GM21360 (cell line): ENCODE measurements around the gene GAGE10.
"Not testable (repeated sequence)": the region's sequence is repeated elsewhere in the genome, so short reads cannot be mapped to it uniquely, and the experiment has no call there.

Experiments
- ATAC-seq: cut with Tn5 transposase; IDR thresholded peaks from one replicate; pipeline ENCODE4 v1.9.1; 2021; ENCODE audit warnings: mild to moderate bottlenecking, moderate library complexity; ENCODE audit not compliant: unreplicated experiment

The GAGE10 gene

GRCh38 chrX:49322266-49322665, 18.8 kb downstream of the GAGE10 start:
- not testable (repeated sequence) for ATAC-seq

GRCh38 chrX:49323735-49324134, 20.3 kb downstream of the GAGE10 start:
- not testable (repeated sequence) for ATAC-seq

GRCh38 chrX:49330421-49330820, 27.0 kb downstream of the GAGE10 start:
- not testable (repeated sequence) for ATAC-seq

- not testable (repeated sequence) for ATAC-seq
Measured at GRCh38 chrX:49331282-49331681, 27.8 kb downstream of the GAGE10 start, which contains the start of gene GAGE13. GAGE13 (plus strand) TSS chrX:49331582; CDS start chrX:49332738, 1,156 bp downstream.

DNA sequence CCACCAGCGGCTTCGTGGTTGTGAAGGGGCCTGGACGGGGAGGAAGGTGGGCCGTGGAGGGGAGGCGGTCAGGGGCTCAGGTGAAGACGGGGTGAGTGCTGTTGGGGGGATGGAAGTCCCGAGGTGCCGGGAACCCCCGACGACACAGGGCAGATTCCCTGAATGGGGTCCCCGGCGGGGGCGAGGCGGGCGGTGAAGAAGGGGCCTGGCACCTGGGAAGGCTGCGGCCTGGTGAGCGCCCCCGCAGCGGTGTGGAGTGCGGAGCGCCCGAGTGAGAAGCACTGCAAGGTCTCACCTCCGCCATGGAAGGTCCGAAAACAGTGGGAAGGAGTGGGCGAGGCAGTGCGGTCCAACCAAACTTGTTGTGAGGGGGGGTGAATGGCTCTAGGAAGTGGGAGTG, 28.4 kb downstream of the GAGE10 start:
- not testable (repeated sequence) for ATAC-seq

DNA sequence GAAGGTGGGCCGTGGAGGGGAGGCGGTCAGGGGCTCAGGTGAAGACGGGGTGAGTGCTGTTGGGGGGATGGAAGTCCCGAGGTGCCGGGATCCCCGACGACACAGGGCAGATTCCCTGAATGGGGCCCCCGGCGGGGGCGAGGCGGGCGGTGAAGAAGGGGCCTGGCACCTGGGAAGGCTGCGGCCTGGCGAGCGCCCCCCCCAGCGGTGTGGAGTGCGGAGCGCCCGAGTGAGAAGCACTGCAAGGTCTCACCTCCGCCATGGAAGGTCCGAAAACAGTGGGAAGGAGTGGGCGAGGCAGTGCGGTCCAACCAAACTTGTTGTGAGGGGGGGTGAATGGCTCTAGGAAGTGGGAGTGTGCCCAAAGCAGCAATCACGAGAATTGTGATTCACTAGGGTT, 38.0 kb downstream of the GAGE10 start:
- ATAC-seq: not testable (repeated sequence)

GRCh38 chrX:49344496-49345175, 41.2 kb downstream of the GAGE10 start:
- not testable (repeated sequence) for ATAC-seq

- ATAC-seq: not testable (repeated sequence)
Measured at GRCh38 chrX:49345402-49345801, 42.0 kb downstream of the GAGE10 start.

- ATAC-seq: not testable (repeated sequence)
Measured at GRCh38 chrX:49346150-49346549, 42.7 kb downstream of the GAGE10 start.
